ENCODE measurements around the gene MLIP.

DNA sequence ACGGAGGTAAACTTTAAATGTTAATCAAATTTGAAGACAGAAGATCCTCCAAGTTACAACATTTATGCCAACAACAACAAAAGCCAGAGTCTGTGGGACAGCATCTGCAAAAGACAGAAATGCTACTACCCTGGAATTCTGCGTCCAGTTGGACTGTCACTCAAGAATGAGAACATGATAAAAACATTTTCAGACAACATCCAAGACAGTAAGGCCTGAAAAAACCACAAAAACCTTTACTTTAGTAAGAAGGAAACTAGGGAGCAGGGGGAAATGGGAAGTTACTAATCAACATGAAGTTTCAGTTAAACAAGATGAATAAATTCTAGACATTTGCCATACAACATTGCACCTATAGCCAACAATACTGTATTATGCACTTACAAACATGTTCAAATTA is 77.6 kb downstream of the MLIP start:
- TF ChIP-seq, protein P1, sequence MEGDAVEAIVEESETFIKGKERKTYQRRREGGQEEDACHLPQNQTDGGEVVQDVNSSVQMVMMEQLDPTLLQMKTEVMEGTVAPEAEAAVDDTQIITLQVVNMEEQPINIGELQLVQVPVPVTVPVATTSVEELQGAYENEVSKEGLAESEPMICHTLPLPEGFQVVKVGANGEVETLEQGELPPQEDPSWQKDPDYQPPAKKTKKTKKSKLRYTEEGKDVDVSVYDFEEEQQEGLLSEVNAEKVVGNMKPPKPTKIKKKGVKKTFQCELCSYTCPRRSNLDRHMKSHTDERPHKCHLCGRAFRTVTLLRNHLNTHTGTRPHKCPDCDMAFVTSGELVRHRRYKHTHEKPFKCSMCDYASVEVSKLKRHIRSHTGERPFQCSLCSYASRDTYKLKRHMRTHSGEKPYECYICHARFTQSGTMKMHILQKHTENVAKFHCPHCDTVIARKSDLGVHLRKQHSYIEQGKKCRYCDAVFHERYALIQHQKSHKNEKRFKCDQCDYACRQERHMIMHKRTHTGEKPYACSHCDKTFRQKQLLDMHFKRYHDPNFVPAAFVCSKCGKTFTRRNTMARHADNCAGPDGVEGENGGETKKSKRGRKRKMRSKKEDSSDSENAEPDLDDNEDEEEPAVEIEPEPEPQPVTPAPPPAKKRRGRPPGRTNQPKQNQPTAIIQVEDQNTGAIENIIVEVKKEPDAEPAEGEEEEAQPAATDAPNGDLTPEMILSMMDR (IDR thresholded peaks at IDR 0.05), result no peak
- TF ChIP-seq POLR2AphosphoS5 (IDR thresholded peaks at IDR 0.05), result no peak
- TF ChIP-seq POLR2A (IDR thresholded peaks at IDR 0.05), result no peak

All from breast epithelium (tissue), 3 donors.